ENCODE data around the gene CCDC88C. TPM values are rescaled to one million over a fixed set of nuclear protein-coding genes. Genes with fewer than 3 reads are reported as not detected.

CCDC88C gene
- total and polyA plus RNA-seq, 8 donors, result 26.2 to 41.8 (median 31.6) TPM

- Histone ChIP-seq H3K36me3 (peaks cover 0 to 9% of the 10 kb centered on the region in 2 donors), H3K27ac (peak overlapping the region; percentile 34 to 81), H3K9me3 (no peaks in the 10 kb centered on the region), H3K27me3 (no peaks in the 10 kb centered on the region), H3K4me3 (no peak overlapping the region), H3K4me1 (peaks cover 6 to 63% of the 10 kb centered on the region in 2 donors)
- no peak for TF ChIP-seq CTCF (IDR thresholded peaks at IDR 0.05)
- intact Hi-C loops (cut with DNase I), result no loop called here
- ATAC-seq, result peak; percentile 67
- peak in 1 of 4 donors; percentile 63 for DNase-seq
These were observed 57.0 kb downstream of the CCDC88C start for GRCh38 chr14:91360490-91361232.

GRCh38 chr14:91358654-91359220 is 58.9 kb downstream of the CCDC88C start:
- Histone ChIP-seq H3K9me3 (no peaks in the 10 kb centered on the region), H3K4me3 (no peak overlapping the region), H3K27me3 (no peaks in the 10 kb centered on the region), H3K4me1 (peaks cover 6 to 44% of the 10 kb centered on the region in 2 donors), H3K27ac (no peak overlapping the region), H3K36me3 (peaks cover 0 to 9% of the 10 kb centered on the region in 2 donors)
- ATAC-seq (no peak), DNase-seq (peak in 1 of 4 donors; percentile 50)
- intact Hi-C loops (cut with DNase I), result no loop called here
- no peak for TF ChIP-seq CTCF (IDR thresholded peaks at IDR 0.05)

GRCh38 chr14:91358025-91358319 is 59.6 kb downstream of the CCDC88C start:
- Histone ChIP-seq H3K9me3 (no peaks in the 10 kb centered on the region), H3K36me3 (peaks cover 0 to 9% of the 10 kb centered on the region in 2 donors), H3K27me3 (no peaks in the 10 kb centered on the region), H3K4me3 (no peak overlapping the region), H3K4me1 (peaks cover 6 to 43% of the 10 kb centered on the region in 2 donors), H3K27ac (no peak overlapping the region)
- ATAC-seq (no peak), DNase-seq (no peak)
- intact Hi-C loops (cut with DNase I), result no loop called here
- no peak for TF ChIP-seq CTCF (IDR thresholded peaks at IDR 0.05)

DNA sequence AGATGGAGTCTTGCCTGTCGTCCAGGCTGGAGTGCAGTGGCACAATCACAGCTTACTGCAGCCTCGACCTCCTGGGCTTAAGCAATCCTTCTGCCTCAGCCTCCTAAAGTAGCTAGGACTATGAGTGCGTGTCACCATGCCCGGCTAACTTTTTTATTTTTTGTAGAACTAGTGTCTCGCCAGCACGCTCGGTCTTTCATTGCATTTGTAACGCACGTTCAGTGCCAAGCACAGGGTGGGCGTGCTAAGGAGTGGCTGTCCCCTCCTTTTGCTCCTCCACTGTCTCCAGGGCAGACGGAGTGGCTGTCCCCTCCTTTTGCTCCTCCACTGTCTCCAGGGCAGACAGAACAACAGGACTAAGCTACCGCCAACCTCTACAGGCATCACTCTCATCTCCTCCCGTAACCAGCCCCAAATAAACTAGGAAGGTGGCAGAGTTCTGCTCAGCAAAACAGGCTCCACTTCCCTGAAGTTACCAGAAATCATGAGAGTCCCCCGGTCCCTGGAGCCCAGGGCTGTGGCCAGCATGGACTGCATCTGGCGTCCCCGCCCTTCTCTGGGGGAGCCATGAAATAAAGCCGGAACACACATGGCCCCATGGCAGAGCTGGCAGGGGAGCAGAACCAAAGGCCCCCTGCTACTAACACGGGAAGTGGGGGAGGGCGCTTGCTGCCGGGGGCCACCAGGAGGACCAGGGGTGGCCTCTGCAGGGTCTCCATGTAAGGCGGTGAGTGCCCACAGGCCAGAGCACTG is 60.2 kb downstream of the CCDC88C start:
- DNase-seq (no peak), ATAC-seq (no peak)
- Histone ChIP-seq H3K36me3 (peaks cover 0 to 9% of the 10 kb centered on the region in 2 donors), H3K9me3 (no peaks in the 10 kb centered on the region), H3K27me3 (no peaks in the 10 kb centered on the region), H3K4me1 (peaks cover 6 to 43% of the 10 kb centered on the region in 2 donors), H3K4me3 (no peak overlapping the region), H3K27ac (no peak overlapping the region)
- intact Hi-C loops (cut with DNase I), result no loop called here
- TF ChIP-seq CTCF (IDR thresholded peaks at IDR 0.05), result no peak

DNA sequence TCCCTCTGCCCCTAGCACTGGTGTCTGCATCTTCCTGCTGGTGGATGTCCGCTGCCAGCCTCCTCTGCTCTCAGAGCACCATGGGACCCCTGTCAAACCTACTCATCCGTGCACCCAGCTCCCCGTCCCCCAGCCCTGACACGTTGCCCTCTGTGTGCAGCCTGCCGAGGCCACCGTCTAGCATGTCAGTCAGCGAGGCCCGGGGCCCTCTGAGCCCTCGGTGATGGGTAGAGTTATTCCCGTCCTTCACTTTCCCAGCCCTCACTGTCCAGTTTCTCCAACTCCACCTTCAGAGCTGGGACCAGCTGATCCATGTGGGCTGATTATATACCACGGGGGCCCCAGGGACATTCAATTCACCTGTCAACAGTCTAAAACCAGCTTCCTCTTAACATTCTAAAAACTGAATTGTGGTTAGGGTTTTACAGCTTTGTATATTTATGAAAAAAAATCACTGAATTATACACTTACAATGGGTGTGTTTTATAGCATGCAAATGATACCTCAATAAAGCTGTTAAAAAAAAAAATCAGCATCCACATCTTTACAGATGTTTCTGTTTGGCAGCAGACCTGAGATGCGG is 61.3 kb downstream of the CCDC88C start:
- H3K27ac ChIP-seq, result no peak overlapping the region
- no peaks in the 10 kb centered on the region for H3K27me3 ChIP-seq
- H3K9me3 ChIP-seq, result no peaks in the 10 kb centered on the region
- ATAC-seq, result no peak
- DNase-seq, result no peak
- no peak for TF ChIP-seq CTCF (IDR thresholded peaks at IDR 0.05)
- intact Hi-C loops (cut with DNase I), result no loop called here
- H3K4me1 ChIP-seq, result peaks cover 11 to 43% of the 10 kb centered on the region in 2 donors
- H3K4me3 ChIP-seq, result no peak overlapping the region
- H3K36me3 ChIP-seq, result peaks cover 0 to 9% of the 10 kb centered on the region in 2 donors

Data from left lung (tissue), 10 donors.